OCI-LY7 (cell line): Measurements from ENCODE around the gene ASL.
"Not testable (repeated sequence)": the region's sequence is repeated elsewhere in the genome, so short reads cannot be mapped to it uniquely, and the experiment has no call there.

Source experiments
- EZH2phosphoT487 ChIP-seq: fragments of 200-600 bp; sonication (generic); IDR thresholded peaks from 2 replicates; pipeline ENCODE4 v1.6.1; 2018; ENCODE audit warnings: low read depth, borderline replicate concordance, mild to moderate bottlenecking, mixed run types, antibody characterized with exemption, low read length, moderate library complexity, mixed read lengths
- TF ChIP-seq, protein P1 (sequence below): fragments of 200-600 bp; sonication (generic); conservative IDR thresholded peaks from 2 replicates; pipeline ENCODE4 v1.5.1; 2014; ENCODE audit warnings: mild to moderate bottlenecking, antibody characterized with exemption, low read length, moderate library complexity, mixed read lengths

DNA sequence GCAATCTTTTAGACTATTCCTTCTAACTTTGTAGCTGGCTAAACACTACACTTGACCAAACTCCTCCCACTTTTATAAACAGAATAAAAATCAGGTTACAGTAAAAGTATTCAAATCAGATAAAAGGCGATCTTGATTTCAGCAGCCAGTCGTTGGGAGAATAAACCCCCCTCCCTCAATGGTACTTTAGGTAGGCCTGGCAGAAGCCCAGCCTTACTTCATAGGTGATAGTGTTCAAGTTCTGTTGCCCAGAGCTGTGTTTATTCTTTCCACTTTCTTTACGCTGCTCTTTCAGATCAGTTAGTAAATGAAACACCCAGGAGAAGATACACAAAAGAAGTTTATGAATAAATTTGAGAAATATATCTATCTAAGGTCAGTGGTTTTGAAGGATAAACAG, 47.3 kb upstream of the ASL start:
- TF ChIP-seq EZH2phosphoT487: not testable (repeated sequence)
- TF ChIP-seq, protein P1, sequence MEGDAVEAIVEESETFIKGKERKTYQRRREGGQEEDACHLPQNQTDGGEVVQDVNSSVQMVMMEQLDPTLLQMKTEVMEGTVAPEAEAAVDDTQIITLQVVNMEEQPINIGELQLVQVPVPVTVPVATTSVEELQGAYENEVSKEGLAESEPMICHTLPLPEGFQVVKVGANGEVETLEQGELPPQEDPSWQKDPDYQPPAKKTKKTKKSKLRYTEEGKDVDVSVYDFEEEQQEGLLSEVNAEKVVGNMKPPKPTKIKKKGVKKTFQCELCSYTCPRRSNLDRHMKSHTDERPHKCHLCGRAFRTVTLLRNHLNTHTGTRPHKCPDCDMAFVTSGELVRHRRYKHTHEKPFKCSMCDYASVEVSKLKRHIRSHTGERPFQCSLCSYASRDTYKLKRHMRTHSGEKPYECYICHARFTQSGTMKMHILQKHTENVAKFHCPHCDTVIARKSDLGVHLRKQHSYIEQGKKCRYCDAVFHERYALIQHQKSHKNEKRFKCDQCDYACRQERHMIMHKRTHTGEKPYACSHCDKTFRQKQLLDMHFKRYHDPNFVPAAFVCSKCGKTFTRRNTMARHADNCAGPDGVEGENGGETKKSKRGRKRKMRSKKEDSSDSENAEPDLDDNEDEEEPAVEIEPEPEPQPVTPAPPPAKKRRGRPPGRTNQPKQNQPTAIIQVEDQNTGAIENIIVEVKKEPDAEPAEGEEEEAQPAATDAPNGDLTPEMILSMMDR: not testable (repeated sequence)
